Measurements from ENCODE around the gene EPN3.

The EPN3 gene

DNA sequence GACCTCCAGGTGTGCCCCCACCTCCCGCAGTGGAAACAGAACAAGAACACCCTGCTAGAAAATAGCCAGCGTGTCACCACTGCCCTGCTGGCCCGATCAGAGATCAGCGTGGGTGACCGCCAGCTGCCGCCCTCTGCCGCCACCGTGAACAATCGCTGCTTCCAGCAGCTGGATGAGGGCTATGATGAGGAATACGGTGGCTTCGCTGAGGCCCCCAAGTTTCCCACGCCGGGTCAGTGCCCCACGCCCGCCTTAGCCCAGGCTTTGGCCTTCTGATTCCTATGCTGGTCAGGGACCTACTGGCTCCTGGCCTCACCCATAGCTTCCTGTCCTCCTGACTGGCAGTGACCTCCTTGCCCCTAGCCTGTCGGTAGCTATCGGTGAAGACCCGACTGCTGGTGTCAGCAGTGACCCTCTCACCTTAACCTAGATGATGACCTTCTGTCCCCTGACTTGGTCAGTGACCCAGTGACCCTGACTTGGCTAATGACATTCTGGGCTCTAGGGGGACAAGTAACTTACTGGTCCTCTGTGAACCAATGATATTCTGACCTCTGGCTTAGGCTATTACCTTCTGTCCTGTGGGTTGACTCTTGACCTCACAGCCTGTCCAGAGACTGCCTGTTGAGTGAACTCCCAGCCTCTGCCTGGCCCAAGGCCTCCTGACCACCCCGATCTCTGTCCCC lies 16.9 kb downstream of the EPN3 start:
- H2BK120ac ChIP-seq (ENCODE audit: low read depth, low read length), result no peak overlapping the region
- no CpG with 5 or more reads among the region's 19 CpGs for WGBS (ENCODE audit: extremely low coverage, insufficient coverage, low lambda C conversion rate)
- H3K79me2 ChIP-seq (ENCODE audit: control insufficient read depth, insufficient read depth, low read length), result no peaks in the 10 kb centered on the region
- peak overlapping the region; percentile 25 for H3K56ac ChIP-seq (ENCODE audit: low read length)
- H3K23ac ChIP-seq (ENCODE audit: low read length), result no peak overlapping the region
- no peak overlapping the region for H3K4me2 ChIP-seq (ENCODE audit: low read length)
- H4K5ac ChIP-seq (ENCODE audit: low read length), result no peak overlapping the region
- no peak overlapping the region for H3K18ac ChIP-seq (ENCODE audit: low read length)
- no peak overlapping the region for H3K4ac ChIP-seq (ENCODE audit: low read depth, low read length)
- no peak for DNase-seq
- H2AK5ac ChIP-seq (ENCODE audit: low read length), result no peak overlapping the region
- H3K27me3 ChIP-seq (ENCODE audit: insufficient read depth, low read length, poor library complexity), result no peaks in the 10 kb centered on the region
- H3K36me3 ChIP-seq (ENCODE audit: control insufficient read depth, insufficient read depth, low read length), result no peaks in the 10 kb centered on the region
- H4K8ac ChIP-seq (ENCODE audit: low read depth, low read length), result no peak overlapping the region
- no peak overlapping the region for H2BK5ac ChIP-seq (ENCODE audit: low read length)
- no peak overlapping the region for H3K9ac ChIP-seq (ENCODE audit: low read length)
- no peak overlapping the region for H3K4me3 ChIP-seq (ENCODE audit: low read length)
- peaks cover 3% of the 10 kb centered on the region for H3K4me1 ChIP-seq (ENCODE audit: control insufficient read depth, low read depth, low read length)
- H2BK15ac ChIP-seq (replicated peaks; ENCODE audit: low read depth), result no peak overlapping the region
- H3K79me1 ChIP-seq (ENCODE audit: low read length), result no peaks in the 10 kb centered on the region
- H3K27ac ChIP-seq (ENCODE audit: low read depth, low read length), result no peak overlapping the region

- H2BK15ac ChIP-seq (replicated peaks; ENCODE audit: low read depth), result no peak overlapping the region
- H3K4me2 ChIP-seq (ENCODE audit: low read length), result no peak overlapping the region
- no peak overlapping the region for H3K27ac ChIP-seq (ENCODE audit: low read depth, low read length)
- no CpG with 5 or more reads among the region's 11 CpGs for WGBS (ENCODE audit: extremely low coverage, insufficient coverage, low lambda C conversion rate)
- DNase-seq, result no peak
- no peak overlapping the region for H4K8ac ChIP-seq (ENCODE audit: low read depth, low read length)
- no peak overlapping the region for H2BK120ac ChIP-seq (ENCODE audit: low read depth, low read length)
- no peak overlapping the region for H2AK5ac ChIP-seq (ENCODE audit: low read length)
- no peaks in the 10 kb centered on the region for H3K79me1 ChIP-seq (ENCODE audit: low read length)
- H3K4me1 ChIP-seq (ENCODE audit: control insufficient read depth, low read depth, low read length), result peaks cover 3% of the 10 kb centered on the region
- H3K18ac ChIP-seq (ENCODE audit: low read length), result no peak overlapping the region
- no peak overlapping the region for H3K9ac ChIP-seq (ENCODE audit: low read length)
- H3K36me3 ChIP-seq (ENCODE audit: control insufficient read depth, insufficient read depth, low read length), result no peaks in the 10 kb centered on the region
- H4K5ac ChIP-seq (ENCODE audit: low read length), result no peak overlapping the region
- H3K4ac ChIP-seq (ENCODE audit: low read depth, low read length), result no peak overlapping the region
- no peak overlapping the region for H2BK5ac ChIP-seq (ENCODE audit: low read length)
- H3K27me3 ChIP-seq (ENCODE audit: insufficient read depth, low read length, poor library complexity), result no peaks in the 10 kb centered on the region
- H3K23ac ChIP-seq (ENCODE audit: low read length), result no peak overlapping the region
- H3K79me2 ChIP-seq (ENCODE audit: control insufficient read depth, insufficient read depth, low read length), result no peaks in the 10 kb centered on the region
- H3K56ac ChIP-seq (ENCODE audit: low read length), result peak overlapping the region; percentile 25
- H3K4me3 ChIP-seq (ENCODE audit: low read length), result no peak overlapping the region
Measured at GRCh38 chr17:50549969-50550368, 17.4 kb downstream of the EPN3 start.

DNA sequence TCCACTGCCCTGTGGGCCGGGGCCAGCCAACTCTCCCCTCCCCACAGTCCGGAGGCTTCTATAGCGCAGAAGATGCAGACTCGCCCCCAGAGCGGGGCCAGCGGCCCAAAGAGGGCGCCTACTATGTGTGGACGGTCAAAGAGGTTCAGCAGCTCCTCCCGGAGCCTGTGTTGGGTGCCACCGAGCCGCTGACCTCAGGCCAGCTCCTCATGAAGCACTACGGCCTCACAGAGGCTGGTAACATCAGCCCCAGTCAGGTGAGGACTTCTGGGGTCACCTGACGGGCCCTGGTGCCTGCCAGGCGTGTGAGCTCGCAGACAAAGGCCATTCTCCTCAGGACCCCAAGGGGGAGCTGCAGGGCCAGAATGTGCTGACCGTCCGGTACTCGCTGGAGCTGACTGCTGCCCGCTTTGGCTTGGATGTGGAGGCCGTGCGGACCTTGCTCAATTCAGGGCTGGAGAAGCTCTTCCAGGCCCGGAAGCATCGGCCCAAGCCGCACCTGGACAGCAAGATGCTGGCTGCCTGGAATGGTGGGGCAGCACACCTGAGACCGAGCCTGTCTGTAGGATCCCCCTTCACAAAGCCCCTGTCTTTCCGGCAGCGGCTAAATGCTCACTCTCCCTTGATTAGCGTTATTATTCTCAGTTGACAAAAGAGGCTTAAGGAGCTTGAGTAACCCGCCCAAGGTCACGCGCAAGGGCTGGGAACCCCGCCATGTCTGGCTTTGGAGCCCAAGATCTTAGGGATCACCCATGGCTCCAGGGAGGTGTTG lies 18.3 kb downstream of the EPN3 start:
- Histone ChIP-seq H2AK5ac (ENCODE audit: low read length) (no peak overlapping the region), H4K5ac (ENCODE audit: low read length) (no peak overlapping the region), H3K4me3 (ENCODE audit: low read length) (no peak overlapping the region), H3K56ac (ENCODE audit: low read length) (peak overlapping the region; percentile 39), H3K4me2 (ENCODE audit: low read length) (no peak overlapping the region), H4K8ac (ENCODE audit: low read depth, low read length) (no peak overlapping the region), H3K79me2 (ENCODE audit: control insufficient read depth, insufficient read depth, low read length) (no peaks in the 10 kb centered on the region), H3K27ac (ENCODE audit: low read depth, low read length) (no peak overlapping the region), H3K27me3 (ENCODE audit: insufficient read depth, low read length, poor library complexity) (no peaks in the 10 kb centered on the region), H3K79me1 (ENCODE audit: low read length) (no peaks in the 10 kb centered on the region), H3K4me1 (ENCODE audit: control insufficient read depth, low read depth, low read length) (peaks cover 3% of the 10 kb centered on the region), H3K4ac (ENCODE audit: low read depth, low read length) (no peak overlapping the region), H2BK5ac (ENCODE audit: low read length) (no peak overlapping the region), H3K18ac (ENCODE audit: low read length) (no peak overlapping the region), H3K9ac (ENCODE audit: low read length) (no peak overlapping the region), H2BK120ac (ENCODE audit: low read depth, low read length) (no peak overlapping the region), H3K36me3 (ENCODE audit: control insufficient read depth, insufficient read depth, low read length) (no peaks in the 10 kb centered on the region), H2BK15ac (replicated peaks; ENCODE audit: low read depth) (no peak overlapping the region), H3K23ac (ENCODE audit: low read length) (peak overlapping the region; percentile 7)
- no CpG with 5 or more reads among the region's 32 CpGs for WGBS (ENCODE audit: extremely low coverage, insufficient coverage, low lambda C conversion rate)
- peak; percentile 94 for DNase-seq

DNA sequence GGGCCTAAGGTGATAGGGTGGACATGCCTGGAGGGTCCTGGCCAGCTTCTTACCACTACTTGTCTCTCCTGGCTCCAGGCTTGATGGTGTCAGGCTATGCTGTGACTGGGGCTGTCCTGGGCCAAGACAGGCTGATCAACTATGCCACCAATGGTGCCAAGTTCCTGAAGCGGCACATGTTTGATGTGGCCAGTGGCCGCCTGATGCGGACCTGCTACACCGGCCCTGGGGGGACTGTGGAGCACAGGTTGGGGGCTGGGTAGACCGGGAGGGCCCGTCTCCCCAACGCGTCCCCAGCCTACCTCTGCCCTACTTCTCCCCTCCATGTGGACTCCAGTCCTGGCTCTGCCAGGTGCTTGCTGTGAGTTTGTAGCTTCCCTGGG lies 18.9 kb downstream of the EPN3 start:
- Histone ChIP-seq H2AK5ac (ENCODE audit: low read length) (no peak overlapping the region), H3K18ac (ENCODE audit: low read length) (no peak overlapping the region), H3K4ac (ENCODE audit: low read depth, low read length) (no peak overlapping the region), H2BK120ac (ENCODE audit: low read depth, low read length) (no peak overlapping the region), H3K27me3 (ENCODE audit: insufficient read depth, low read length, poor library complexity) (no peaks in the 10 kb centered on the region), H2BK5ac (ENCODE audit: low read length) (no peak overlapping the region), H3K4me1 (ENCODE audit: control insufficient read depth, low read depth, low read length) (peaks cover 3% of the 10 kb centered on the region), H4K8ac (ENCODE audit: low read depth, low read length) (no peak overlapping the region), H3K79me1 (ENCODE audit: low read length) (no peaks in the 10 kb centered on the region), H3K4me3 (ENCODE audit: low read length) (no peak overlapping the region), H3K56ac (ENCODE audit: low read length) (no peak overlapping the region), H3K23ac (ENCODE audit: low read length) (no peak overlapping the region), H3K9ac (ENCODE audit: low read length) (no peak overlapping the region), H3K27ac (ENCODE audit: low read depth, low read length) (no peak overlapping the region), H2BK15ac (replicated peaks; ENCODE audit: low read depth) (no peak overlapping the region), H3K36me3 (ENCODE audit: control insufficient read depth, insufficient read depth, low read length) (no peaks in the 10 kb centered on the region), H3K4me2 (ENCODE audit: low read length) (no peak overlapping the region), H3K79me2 (ENCODE audit: control insufficient read depth, insufficient read depth, low read length) (no peaks in the 10 kb centered on the region), H4K5ac (ENCODE audit: low read length) (no peak overlapping the region)
- WGBS (ENCODE audit: extremely low coverage, insufficient coverage, low lambda C conversion rate), result no CpG with 5 or more reads among the region's 8 CpGs
- no peak for DNase-seq

- no peaks in the 10 kb centered on the region for H3K27me3 ChIP-seq (ENCODE audit: insufficient read depth, low read length, poor library complexity)
- no peak overlapping the region for H3K27ac ChIP-seq (ENCODE audit: low read depth, low read length)
- no peak overlapping the region for H3K4me3 ChIP-seq (ENCODE audit: low read length)
- no peak overlapping the region for H3K56ac ChIP-seq (ENCODE audit: low read length)
- no peak overlapping the region for H4K5ac ChIP-seq (ENCODE audit: low read length)
- H2BK15ac ChIP-seq (replicated peaks; ENCODE audit: low read depth), result no peak overlapping the region
- no peak overlapping the region for H3K18ac ChIP-seq (ENCODE audit: low read length)
- no peaks in the 10 kb centered on the region for H3K36me3 ChIP-seq (ENCODE audit: control insufficient read depth, insufficient read depth, low read length)
- H3K79me2 ChIP-seq (ENCODE audit: control insufficient read depth, insufficient read depth, low read length), result no peaks in the 10 kb centered on the region
- DNase-seq, result no peak
- WGBS (ENCODE audit: extremely low coverage, insufficient coverage, low lambda C conversion rate), result no CpG with 5 or more reads among the region's 12 CpGs
- H3K79me1 ChIP-seq (ENCODE audit: low read length), result no peaks in the 10 kb centered on the region
- H3K9ac ChIP-seq (ENCODE audit: low read length), result no peak overlapping the region
- peaks cover 3% of the 10 kb centered on the region for H3K4me1 ChIP-seq (ENCODE audit: control insufficient read depth, low read depth, low read length)
- H3K23ac ChIP-seq (ENCODE audit: low read length), result no peak overlapping the region
- no peak overlapping the region for H3K4me2 ChIP-seq (ENCODE audit: low read length)
- H2AK5ac ChIP-seq (ENCODE audit: low read length), result no peak overlapping the region
- H3K4ac ChIP-seq (ENCODE audit: low read depth, low read length), result no peak overlapping the region
- H2BK5ac ChIP-seq (ENCODE audit: low read length), result no peak overlapping the region
- H4K8ac ChIP-seq (ENCODE audit: low read depth, low read length), result no peak overlapping the region
- H2BK120ac ChIP-seq (ENCODE audit: low read depth, low read length), result no peak overlapping the region
Measured at GRCh38 chr17:50551884-50552283, 19.3 kb downstream of the EPN3 start.
